GM19099 (cell line): ENCODE results near the gene NDUFS6.

Experiments used
- POLR2A ChIP-seq: IDR thresholded peaks from 3 replicates; pipeline ENCODE4 v1.6.1; 2011; ENCODE audit warnings: low read depth; ENCODE audit not compliant: insufficient read length; ENCODE audit errors: extremely low read depth

Gene NDUFS6

GRCh38 chr5:1836891-1837880 is 36.0 kb downstream of the NDUFS6 start:
- TF ChIP-seq POLR2A = no peak

DNA sequence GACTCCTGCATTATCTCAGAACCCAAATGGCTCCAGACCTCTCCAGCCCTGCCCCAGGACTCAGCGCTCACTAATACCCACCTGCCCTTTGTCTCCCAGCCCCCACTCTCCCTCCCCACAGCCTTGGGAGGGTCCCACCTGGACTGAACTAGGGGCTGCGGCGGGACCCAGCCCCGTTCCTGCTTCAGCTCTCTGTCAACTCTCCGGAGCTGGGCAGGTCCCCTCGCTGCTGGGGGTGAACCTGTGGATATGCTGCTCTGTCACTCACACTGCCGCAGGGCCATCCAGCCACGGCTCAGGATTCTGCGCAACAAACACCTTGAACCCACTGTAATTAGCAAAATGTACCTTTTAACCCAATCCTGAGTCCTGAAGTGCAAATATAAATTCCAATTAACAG is 36.8 kb downstream of the NDUFS6 start:
- no peak for TF ChIP-seq POLR2A

GRCh38 chr5:1840071-1840547 is 38.9 kb downstream of the NDUFS6 start:
- TF ChIP-seq POLR2A = no peak

- no peak for TF ChIP-seq POLR2A
These were observed 39.7 kb downstream of the NDUFS6 start for GRCh38 chr5:1840741-1841521.

DNA sequence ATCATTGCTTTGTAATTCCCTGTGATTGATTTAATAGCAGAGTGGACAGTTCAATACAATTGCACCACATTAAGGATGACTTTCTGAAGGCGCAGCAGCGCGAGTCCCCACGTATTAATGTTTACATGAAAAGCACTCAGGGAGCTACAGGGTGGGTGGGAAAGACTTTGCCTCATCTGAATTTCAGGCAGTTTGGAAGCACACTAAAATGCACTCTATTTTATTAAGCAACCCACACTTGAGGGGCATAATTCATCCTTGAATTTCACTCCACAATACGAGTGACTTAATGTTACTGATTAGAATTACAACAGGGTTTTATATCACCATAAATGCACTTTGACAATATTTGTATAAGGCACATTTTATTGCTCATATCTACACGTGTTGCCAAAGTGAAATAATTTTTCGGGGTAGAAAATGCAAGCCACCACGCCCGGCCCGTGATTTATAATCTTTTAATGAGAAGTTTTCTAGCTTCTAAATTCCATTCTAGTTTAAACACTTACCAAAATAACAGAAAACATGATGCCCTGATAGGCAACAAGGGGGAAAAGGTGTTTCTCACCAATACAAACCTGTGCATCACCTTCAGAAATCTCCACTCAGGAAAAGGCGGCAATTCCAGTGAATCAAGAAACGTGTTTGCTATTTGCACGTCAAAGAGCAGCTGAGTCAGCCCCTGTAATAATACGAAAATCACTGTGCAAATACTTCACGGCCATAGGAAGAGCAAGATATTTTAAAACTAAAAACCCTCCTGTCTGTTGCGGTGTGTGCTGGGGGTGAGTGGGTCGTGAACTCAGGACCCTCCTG is 41.0 kb downstream of the NDUFS6 start:
- no peak for TF ChIP-seq POLR2A

DNA sequence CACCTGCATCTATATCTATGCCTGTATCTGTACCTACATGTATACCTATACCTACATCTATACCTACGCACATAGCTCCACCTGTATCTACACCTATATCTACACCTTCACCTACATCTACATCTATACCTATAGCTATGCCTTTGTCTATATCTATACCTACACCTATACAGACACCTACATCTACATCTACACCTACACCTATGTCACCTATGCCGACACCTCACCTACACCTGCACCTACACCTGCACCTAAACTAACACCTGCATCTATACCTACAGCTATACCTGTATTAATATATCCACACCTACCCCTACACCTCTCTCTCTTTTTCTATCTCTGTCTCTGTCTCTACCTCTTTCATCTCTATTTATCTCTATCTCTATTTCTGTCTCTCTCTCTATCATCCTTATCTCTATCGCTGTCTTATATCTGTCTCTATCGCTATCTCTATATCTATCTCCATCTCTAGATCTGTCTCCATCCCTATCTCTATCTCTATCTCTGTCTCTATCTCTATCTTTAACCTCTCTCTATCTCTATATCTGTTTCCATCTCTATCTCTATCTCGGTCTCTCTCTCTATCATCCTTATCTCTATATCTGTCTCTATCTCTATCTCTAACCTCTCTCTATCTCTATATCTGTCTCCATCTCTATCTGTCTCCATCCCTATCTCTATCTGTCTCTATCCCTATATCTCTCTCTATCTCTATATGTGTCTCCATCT is 43.7 kb downstream of the NDUFS6 start:
- TF ChIP-seq POLR2A = no peak

GRCh38 chr5:1845696-1846095 is 44.5 kb downstream of the NDUFS6 start:
- no peak for TF ChIP-seq POLR2A

GRCh38 chr5:1846583-1846982 is 45.4 kb downstream of the NDUFS6 start:
- no peak for TF ChIP-seq POLR2A

- no peak for TF ChIP-seq POLR2A
These were observed 45.8 kb downstream of the NDUFS6 start for GRCh38 chr5:1847056-1847455.

GRCh38 chr5:1847611-1848010 is 46.4 kb downstream of the NDUFS6 start:
- TF ChIP-seq POLR2A = no peak

DNA sequence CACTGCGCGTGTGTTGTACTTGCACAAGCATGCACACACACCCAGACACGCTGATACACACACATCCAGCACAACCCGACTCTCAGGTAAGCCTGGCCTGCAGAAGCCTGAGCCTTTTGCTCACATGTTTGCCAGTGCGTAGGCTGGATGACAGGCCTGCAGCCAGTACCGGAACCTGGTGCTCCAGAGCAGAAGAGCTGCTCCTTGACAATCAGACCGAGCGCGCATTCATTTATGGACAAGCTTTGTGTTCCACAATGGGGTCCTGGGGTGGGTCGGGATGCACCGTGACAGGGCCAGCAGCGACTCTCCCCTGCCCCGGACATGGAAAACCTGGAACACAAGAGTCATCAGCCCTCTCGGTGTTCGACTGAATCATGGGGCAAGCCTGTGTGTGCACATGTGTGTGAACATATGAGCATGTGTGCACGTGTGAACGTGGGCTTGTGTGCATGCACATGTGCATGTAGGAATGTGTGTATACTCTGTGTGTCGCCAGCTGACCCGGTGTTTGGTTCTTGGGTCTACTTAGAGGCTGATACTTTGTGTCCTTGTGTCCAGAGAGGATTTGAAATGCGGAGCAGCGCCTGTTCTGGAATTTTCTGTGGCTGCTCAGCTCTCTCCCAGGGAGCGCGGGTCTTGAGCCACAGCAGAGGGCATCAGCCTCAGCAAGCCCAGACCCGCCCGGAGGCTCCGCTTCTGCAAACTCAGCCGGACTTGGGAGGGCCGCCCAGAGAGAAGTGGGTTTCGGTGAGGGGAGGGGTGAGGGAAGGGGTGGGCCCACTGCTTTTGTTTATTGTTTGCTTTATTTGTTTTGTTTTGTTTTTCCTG is 49.3 kb downstream of the NDUFS6 start:
- no peak for TF ChIP-seq POLR2A

DNA sequence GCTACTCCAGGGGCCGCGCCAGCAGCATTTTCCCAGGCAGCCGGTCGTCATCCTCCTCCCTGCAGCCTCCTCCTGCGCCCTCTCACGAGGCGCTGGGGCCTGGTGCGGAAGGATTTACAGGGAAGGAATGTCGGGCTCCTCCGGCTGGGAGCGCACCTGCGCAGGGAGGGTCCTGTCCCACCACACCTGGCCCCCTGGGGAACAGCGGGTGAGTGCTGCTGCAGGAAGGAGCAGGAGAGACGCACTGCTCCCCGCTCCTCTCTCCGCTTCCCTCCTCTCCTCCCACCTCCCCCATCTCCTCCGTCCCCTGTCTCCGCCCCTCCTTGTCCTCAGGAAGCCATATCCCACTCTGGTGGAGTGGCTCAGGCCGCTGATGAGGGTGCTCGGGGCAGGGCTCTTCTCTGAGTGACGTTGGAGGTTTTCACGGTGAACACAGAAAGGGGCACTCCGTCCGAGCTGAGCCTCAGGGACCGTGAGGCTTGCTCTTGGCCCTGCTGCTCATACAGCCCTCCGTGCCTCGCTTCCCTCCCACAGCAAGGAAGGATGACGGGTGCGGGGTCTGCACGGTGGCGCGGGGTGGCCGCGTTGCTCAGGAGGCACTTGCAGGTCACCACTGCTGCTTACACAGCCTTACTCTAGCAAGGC is 50.2 kb downstream of the NDUFS6 start:
- no peak for TF ChIP-seq POLR2A
